GM19351 (cell line): ENCODE data around the gene MPZL2.

Experiments used
- ATAC-seq: cut with Tn5 transposase; IDR thresholded peaks from one replicate; pipeline ENCODE4 v1.9.1; 2021; ENCODE audit warnings: mild to moderate bottlenecking, moderate library complexity; ENCODE audit not compliant: unreplicated experiment

MPZL2 gene

DNA sequence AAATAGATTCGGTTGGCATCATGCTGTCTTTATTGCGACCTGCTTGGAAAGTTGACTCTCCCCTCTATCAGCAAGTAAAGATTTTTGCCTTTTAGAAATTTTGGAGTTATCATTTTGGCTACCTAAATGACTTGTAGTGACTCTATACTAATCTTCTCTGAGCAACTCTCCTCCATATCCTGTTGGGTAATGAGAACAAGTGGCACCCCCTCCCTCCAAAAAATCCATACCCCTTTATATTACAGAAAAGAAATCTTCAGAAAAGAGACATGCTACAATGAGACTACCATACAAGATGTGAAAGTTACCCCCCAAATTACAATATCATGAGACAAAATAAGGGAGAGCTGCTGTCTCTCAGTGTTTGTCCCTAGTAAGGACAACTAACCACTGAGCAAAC lies 40.5 kb downstream of the MPZL2 start:
- ATAC-seq: no peak

DNA sequence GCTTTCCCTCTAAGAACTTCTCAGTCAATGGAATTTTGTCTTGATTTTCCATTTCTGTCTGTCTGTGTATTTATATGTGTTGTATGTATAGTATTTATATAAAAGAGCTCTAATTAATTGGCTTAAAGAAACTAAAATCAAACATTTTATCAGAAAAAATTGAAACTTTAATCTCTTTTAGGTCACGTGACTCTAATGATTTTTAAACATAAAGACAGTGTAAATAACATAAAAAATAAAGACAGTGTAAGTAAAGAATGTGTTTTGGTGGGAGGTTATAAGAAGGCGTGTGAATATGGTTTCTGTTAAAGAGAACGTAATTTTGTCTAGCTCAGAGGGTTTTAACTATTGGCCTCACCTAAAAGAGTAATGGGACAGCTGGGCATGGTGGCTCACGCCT lies 41.7 kb downstream of the MPZL2 start:
- ATAC-seq: no peak

DNA sequence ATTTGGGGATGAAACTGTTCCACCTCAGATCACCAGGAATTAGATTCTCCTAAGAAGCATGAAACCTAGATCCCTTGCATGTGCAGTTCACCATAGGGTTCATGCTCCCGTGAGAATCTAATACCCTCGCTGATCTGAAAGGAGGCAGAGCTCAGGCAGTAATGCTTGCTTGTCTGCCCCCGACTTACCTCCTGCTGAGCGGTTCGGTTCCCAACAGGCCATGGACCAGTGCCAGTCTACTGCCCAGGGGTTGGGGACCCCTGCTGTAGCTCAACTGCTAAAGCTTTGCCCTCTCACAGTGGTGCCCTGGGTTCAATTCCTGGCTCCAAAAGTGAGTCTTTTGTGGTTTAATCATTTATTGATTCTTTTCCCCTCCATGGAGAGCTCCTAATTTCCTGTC lies 42.7 kb downstream of the MPZL2 start:
- ATAC-seq: no peak

DNA sequence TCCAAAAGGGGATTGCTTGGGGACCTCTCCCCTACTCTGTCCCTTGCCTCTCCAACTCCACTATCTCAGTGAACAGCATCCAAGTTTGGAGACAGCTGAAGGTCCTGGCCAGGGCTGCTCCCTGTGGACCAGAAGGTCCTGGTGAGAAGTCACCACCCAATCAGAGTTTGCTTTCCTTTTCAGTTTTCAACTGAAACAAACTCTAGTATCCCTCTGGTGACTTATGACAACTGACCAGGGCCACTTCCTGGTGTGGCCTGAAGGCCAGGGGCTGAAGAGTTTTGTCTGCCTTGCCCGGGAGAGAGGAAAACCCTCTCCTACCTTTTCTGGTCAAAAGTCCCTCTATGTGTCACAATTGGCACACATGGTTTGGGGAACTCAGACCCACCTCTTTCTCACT lies 44.4 kb downstream of the MPZL2 start:
- no peak for ATAC-seq

DNA sequence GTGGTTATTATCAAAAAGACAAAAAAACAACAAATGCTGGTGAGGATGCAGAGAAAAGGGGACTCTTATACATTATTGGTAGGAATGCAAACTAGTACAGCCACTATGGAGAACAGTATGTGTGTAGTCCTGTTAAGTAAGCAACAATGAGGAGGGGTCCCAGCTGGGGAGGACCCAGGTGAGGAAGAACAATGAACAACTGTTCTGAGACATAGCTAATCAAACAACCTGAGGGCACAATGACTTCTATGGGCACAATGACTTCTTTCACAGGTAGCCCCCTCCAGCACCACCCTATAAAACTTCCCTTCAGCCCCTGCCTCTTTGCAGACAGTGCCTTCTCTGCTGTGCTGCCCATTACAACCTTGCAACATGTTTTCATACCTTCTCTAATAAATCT lies 44.9 kb downstream of the MPZL2 start:
- ATAC-seq: no peak

DNA sequence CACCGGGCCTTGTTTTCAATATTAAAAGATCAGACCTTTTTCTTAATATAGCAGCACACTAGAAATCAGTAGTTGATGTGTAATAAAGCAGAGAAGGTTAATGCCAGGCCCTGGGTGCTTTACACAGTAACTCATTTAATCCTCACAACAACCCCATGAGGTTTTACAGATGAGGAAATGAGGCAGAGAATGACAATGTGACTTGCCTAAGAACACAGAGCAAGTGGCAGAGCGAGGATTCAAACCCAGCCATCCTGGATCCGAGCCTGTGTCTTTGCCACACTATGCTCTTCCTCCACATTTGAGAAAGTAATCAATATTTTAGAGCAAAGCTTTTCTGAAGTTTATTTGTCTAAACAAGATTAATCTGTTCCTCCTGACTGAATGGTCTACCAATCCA lies 46.5 kb downstream of the MPZL2 start:
- no peak for ATAC-seq

DNA sequence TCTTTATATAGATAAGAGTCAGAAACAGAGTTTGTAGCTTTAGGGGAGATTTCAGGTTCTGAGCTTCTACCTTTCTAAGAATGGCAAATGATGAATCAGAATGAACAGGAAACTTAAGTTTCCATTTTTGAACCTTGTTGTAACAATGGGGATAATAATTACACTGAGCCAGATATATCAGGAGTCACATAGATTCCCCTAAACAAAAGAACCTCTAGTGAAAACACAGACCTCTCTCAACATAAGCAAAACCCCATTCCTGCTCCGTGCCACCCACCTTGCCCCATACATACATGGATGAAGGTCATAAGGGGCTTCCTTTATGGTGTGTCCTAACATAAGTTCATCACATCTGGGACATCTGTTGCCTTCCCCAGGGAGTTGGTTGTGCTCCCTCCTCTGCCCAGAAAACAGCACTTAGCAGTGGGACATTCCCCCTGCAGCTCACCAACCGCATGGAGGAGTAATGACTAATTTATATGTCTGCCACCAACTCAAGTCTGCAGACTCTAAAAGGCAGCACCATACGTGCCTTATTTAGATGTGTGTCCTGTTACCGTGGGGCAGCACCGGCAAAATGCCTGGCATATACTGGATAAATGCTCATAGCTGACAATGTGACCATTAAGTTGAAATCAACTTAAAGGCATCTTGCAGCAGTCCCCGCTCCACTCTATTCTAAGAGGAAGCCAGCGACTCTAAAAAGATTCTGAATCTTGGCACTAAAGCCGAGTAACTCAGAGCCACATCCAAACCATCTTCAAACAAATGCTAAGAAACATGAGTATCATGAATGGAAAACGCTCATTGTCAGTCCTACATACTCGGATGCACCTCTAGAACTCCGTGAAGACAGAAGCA lies 47.2 kb downstream of the MPZL2 start:
- ATAC-seq: no peak

DNA sequence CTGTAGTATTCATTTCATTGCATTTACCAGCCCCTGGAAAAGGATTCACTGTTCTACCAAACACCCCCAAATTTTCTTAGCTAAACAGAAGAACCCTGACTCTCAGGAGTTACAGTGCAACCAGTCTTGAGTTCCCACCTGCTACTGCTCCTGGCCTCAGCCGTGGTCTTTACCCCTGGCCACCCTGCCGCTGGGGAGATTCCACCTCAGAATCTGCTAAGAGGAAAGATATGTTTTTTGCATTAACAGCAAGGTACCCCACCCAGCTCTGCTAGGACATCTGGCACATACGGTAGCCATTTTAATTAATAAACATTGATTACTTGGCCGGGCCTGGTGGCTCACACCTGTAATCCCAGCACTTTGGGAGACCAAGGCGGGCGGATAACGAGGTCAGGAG lies 48.3 kb downstream of the MPZL2 start:
- ATAC-seq: no peak

DNA sequence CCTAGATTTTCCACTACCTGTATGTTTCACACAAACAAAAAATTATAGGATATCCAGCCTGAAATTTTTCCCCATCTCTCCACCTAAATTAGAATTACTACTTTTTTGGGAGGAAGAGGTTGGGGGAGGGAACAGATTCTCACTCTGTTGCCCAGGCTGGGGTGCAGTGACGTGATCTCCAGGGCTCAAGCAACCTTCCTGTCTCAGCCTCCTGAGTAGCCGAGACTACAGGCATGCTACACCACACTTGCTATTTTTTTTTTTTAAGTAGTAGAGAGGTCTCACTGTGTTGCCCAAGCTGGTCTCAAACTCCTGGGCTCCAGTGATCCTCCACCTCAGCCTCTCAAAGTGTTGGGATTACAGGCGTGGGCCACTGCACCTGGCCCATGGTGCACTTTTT lies 48.8 kb downstream of the MPZL2 start:
- no peak for ATAC-seq

DNA sequence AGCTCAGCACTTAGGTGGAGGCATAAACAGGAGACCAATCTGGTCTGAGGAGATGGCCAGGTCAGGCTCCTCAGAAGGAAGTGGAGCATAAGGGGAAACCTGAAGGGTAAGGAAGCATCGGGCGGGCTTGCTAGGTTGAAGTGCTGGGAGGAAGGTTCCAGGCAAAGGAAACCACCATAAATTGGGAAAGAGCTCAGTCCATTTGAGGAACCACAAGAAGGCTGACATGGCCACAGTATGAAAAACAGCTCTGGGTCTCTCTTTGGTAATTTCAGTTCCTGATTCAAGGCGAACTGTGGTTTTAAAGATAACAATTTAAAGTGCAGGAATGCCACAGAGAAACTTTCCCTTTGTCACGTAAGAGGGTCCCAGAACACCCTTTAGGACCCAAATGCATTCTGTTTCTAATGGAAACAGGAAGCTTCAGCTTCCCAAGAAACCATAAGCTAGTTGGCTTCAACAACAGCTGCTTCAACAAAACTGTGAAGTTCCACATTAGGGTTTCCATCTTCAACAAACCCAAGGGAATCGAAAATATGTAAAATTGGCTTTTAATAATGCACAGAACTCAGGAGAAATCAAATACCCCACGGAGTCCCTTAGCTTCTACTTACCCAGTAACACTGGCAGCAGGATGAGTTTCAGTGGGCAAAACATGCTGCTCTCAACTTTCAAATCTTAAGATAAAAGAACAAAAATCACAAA lies 49.7 kb downstream of the MPZL2 start:
- no peak for ATAC-seq

DNA sequence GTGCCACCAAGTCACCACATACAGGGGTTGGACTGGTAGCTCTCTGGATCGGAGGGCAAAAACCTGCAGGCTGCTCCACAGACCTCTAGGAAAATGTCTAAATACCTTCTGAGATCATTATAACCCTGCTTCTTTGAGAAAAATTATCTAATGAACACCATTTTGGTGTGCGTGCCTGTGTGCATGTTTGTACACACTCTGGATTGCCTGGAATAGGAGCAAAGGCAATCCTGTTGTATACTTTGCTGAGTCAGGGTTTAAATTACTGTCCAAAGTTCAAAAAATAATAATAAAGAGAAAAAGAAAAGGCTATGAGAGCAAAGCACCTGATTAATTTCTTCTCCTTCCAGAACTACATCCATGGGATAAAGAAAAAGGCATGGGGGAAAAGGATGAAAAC lies 50.3 kb downstream of the MPZL2 start:
- ATAC-seq: no peak

DNA sequence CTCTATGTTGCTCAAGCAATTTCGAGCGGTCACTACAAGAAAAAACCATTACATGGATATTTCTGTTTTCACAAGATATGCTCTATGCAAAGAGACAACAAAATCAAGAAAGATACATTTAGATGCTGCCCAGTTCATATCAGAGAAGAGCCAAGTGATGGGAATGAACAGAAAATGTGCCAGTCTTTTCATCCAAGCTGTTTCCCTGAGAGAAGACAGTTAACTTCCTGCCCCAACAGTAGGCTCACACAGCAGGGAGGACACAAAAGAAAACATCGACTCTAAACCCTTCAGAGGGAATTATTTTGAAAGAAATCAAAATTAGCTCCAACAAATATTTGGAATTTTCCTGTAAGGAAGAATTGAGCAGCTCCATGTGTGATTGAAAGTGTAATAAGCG lies 50.9 kb downstream of the MPZL2 start:
- ATAC-seq: no peak

DNA sequence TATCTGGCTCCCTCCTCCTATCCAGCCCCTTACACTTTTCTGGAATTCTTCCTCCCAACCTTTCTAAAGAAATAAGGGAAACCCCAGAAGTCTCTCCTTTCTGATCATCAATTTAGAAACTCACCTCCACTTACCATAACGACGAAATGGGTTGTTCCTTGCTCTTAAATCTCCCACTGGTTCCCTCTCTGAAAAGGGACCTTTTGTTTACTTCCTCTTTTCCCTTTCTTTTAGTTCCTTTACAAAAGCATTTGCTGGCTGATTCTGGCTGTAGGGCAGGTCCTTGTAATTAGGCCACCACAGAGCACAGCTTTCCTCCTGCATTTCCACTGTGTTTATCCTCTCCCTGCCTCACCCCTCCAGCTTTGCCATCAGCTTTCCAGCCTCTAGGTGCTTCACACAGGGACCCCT lies 51.3 kb downstream of the MPZL2 start:
- no peak for ATAC-seq

DNA sequence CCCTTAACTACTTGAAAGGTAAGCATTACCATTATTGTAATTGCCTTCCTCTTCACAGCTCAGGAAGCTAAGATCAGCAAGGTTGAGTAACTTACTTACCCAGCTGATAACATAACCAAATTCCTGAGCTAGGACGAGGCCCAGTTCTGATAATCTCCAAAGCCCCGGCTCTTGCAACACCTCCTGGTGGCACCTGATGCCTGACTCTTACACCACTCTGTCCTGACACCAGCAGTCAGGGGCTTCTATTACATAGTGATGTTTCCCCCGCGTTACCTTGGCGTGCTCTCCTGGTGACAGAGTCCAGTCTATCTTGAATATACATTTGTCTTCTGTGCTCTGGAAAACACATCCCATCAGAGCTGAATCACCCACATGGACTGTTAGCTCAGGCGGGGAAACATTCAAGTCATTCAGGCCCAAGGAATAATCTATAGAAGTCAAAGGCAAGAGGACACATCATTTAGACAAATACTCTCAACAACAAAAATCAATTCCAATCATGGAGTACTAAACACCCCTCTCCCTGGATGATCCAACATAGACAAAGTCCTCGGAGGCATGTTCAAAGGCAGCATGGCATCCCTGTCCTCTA lies 51.9 kb downstream of the MPZL2 start:
- ATAC-seq: no peak

DNA sequence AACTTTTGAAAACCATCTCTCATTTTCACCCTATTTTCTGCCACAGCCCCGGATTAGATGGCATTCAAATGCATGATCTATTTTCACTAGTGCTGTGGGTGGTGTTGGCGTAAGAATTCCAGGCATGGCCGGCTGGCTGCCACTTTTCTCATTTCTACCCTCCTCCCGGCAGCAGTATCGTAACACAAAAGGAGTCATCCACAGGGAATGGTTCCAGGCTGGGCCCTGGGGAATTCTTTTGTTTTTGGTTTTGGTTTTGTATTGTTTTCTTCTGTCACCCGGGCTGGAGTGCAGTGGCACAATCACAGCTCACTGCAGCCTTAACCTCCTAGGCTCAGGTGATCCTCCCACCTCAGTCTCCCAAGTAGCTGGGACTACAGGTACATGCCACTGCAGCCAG lies 53.1 kb downstream of the MPZL2 start:
- no peak for ATAC-seq

DNA sequence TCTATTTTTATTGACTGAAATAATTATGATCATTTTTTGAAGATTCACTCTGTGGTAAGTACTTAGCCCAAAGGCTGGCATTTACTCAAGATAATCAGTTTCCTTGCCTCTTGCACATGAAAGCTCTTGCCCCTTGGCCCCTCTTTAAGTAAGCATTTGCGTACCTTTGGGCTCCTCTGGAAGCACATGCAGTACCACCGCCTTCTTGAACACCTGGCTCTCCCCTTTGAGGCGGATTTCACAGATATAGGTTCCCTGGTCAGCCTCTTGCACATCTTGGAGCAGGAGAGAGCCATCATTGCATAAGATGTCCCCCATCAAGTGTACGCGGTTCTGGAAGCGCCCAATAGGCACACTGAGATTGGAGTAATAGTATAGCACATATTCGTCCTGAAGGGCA lies 53.8 kb downstream of the MPZL2 start:
- ATAC-seq: no peak

DNA sequence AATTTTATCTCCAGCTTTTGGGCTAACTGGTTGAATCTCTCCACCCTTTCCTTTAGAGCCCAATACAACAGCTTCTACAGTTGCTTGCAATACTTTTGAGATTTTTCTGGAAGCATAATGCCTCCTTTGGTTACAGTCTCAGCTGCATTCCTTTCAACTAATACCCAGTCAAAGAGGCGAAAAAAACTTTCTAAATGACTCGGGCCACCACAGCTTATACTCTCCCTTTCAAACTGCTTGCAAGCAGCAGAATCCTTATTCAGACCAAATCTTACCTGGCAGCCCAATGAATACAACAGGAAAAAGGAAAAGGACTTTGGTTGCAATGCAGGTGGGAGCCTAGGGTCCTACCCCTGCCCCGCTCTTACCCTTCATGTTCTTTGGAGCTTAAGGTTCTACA lies 55.1 kb downstream of the MPZL2 start:
- no peak for ATAC-seq

DNA sequence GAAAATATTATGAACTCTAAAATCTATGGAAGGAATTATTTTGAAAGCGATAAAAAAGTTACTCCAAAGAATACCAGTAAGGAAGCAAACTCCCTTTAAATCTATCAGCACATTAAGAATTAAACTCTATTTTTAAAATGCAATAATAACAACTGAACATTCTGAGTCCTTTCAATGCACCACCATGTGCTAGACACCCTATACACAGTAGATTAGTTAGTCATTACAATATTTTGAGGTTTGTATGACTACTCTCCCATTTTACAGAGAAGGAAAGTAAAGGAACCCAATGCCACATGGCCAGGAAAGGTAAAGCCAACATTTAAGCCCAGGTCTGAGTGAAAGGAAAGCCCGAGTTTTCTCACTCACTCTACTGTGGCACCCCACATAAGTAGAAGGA lies 57.0 kb downstream of the MPZL2 start:
- no peak for ATAC-seq

DNA sequence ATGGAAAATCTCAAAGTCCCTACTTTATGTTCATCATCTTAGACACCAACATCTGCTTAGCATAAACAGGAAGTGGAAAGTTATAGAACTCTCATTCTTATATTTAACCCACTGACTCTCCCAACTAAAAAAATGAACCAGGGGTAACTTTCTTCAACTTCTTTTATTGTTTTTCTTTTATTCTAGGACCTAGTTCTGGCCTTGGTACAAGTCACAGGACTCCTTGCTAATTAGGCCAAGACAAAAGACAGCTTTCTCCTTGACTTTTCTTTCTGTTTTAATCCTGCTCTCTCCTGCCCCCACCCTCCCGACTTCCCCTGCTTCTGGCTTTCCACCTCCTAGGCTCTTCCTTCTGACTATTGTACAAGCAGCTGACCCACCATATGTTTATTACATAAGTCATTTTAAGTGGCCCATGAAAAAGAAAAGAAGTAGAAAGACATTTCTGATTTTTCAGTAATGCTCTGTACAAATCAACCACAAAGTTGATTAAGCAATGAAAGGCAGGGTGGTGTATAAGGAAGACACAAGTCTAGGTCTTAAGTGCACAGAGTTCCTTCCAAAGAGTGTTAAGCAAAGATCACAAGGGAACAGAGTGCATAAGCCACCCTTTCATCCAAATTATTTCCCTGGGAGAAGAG lies 57.6 kb downstream of the MPZL2 start:
- ATAC-seq: no peak

DNA sequence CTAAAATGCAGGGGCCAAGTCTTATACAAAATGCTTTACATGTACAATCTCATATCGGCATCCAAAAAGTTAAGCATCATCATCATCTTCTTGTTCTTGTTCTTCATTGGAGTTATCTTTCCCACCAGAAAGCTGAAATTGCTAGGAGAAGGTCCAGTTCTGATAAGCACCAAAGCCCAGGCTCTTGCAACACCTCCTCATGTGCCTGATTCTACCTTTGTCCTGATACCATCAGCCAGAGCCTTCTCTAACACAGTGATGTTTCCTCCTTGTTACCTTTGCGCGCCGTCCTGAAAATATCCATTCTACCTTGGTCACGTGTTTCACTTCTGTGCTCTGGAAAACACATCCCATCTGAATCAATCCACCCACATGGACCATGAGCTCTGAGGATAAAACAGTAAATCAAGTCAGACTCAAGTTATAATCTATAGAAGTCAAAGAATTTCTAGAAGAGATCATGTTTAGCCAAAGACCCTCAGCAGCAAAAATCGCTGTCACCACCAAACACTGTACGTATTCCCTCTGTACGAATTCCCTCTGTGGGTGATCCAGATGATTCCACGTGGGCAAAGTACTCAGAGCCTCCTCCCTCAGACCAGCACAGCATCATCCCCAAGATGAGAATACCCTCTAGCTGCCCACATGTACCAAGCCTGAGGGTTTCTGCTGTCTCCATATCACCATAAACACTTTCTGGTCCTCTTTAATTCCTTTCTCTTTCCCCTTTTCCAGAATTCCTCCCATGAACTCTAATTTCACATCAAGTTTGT lies 58.3 kb downstream of the MPZL2 start:
- no peak for ATAC-seq
